ENCODE measurements around the gene CPLX3.

Gene CPLX3

GRCh38 chr15:74851960-74852359, 25.5 kb downstream of the CPLX3 start:
- DNase-seq: no peak

GRCh38 chr15:74854453-74855022, 28.1 kb downstream of the CPLX3 start:
- no peak for DNase-seq

- DNase-seq: no peak
Measured at GRCh38 chr15:74855857-74856256, 29.4 kb downstream of the CPLX3 start.

GRCh38 chr15:74856537-74856936, 30.1 kb downstream of the CPLX3 start:
- DNase-seq: no peak

GRCh38 chr15:74857082-74857655, 30.7 kb downstream of the CPLX3 start:
- no peak for DNase-seq

- DNase-seq: no peak
Measured at GRCh38 chr15:74857671-74858368, 31.4 kb downstream of the CPLX3 start.

- DNase-seq: no peak
Measured at GRCh38 chr15:74858369-74858740, 31.9 kb downstream of the CPLX3 start.

GRCh38 chr15:74863239-74864056, 37.0 kb downstream of the CPLX3 start:
- DNase-seq: peak; percentile 73

- no peak for DNase-seq
Measured at GRCh38 chr15:74864296-74864695, 37.9 kb downstream of the CPLX3 start.

GRCh38 chr15:74865316-74865715, 38.9 kb downstream of the CPLX3 start:
- DNase-seq: no peak

- DNase-seq: peak; percentile 51
Measured at GRCh38 chr15:74866090-74866489, 39.7 kb downstream of the CPLX3 start.

GRCh38 chr15:74867466-74868038, 41.1 kb downstream of the CPLX3 start:
- DNase-seq: no peak

GRCh38 chr15:74868059-74868458, 41.6 kb downstream of the CPLX3 start:
- DNase-seq: no peak

GRCh38 chr15:74869372-74869725, 42.9 kb downstream of the CPLX3 start:
- DNase-seq: no peak

GRCh38 chr15:74869726-74870407, 43.4 kb downstream of the CPLX3 start:
- DNase-seq: no peak

- no peak for DNase-seq
Measured at GRCh38 chr15:74870436-74871215, 44.2 kb downstream of the CPLX3 start.

- no peak for DNase-seq
Measured at GRCh38 chr15:74872702-74873035, 46.2 kb downstream of the CPLX3 start.

- peak; percentile 95 for DNase-seq
Measured at GRCh38 chr15:74873036-74873755, 46.8 kb downstream of the CPLX3 start, which contains the start of gene SCAMP2. SCAMP2 (minus strand) TSS chr15:74873365; CDS start chr15:74873255, 110 bp downstream.

GRCh38 chr15:74873756-74874424, 47.5 kb downstream of the CPLX3 start:
- no peak for DNase-seq

GRCh38 chr15:74878273-74878672, 51.8 kb downstream of the CPLX3 start:
- no peak for DNase-seq

All from kidney glomerular epithelial cell (primary cell).